SK-N-SH (cell line): Measurements from ENCODE around the gene GRM8.

Experiments
- CTCF ChIP-seq: fragments of 200-600 bp; sonication (generic); IDR thresholded peaks from 2 replicates; pipeline ENCODE4 v1.6.1; 2017; ENCODE audit warnings: antibody characterized with exemption, mild to moderate bottlenecking, moderate library complexity
- JUND ChIP-seq: IDR thresholded peaks from 2 replicates; pipeline ENCODE4 v1.4.0; 2012
- NFIC ChIP-seq: IDR thresholded peaks from 2 replicates; pipeline ENCODE4 v1.4.0; 2012; ENCODE audit warnings: borderline replicate concordance
- POLR2AphosphoS5 ChIP-seq: IDR thresholded peaks from 2 replicates; pipeline ENCODE4 v1.6.1; 2012; ENCODE audit warnings: low read depth, low read length
- RAD21 ChIP-seq: IDR thresholded peaks from 2 replicates; pipeline ENCODE4 v1.6.1; 2012; ENCODE audit warnings: mild to moderate bottlenecking, low read length
- SMC3 ChIP-seq: IDR thresholded peaks from 2 replicates; pipeline ENCODE4 v1.6.1; 2012; ENCODE audit warnings: low read depth, low read length, improper control_type of control experiment

DNA sequence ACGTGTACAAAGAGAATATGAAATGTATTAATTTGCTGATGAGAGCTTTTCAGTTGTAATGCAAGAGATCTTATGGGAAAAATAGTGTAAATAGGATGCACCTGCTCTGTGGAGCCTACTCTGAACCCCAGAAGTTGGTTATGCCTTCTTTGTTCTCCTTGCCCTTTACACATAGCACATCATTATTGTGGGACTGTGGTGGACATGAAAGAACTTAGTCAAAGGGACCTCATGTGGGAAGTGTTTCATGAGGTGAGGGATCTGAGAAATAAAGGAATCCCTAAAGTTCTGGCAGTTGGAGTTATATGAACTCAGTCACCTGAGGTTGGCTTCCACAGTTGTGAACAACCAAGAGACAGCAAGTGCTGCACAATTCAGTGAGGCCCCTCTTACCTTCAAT, 66.1 kb downstream of the GRM8 start:
- TF ChIP-seq CTCF (no peak), JUND (no peak), SMC3 (no peak), RAD21 (no peak), POLR2AphosphoS5 (no peak), NFIC (no peak)
